CD14-positive monocyte (primary cell): Measurements from ENCODE around the gene COL27A1. TPM values are rescaled to one million over a fixed set of nuclear protein-coding genes. Genes with fewer than 3 reads are reported as not detected.

Experiments
- DNase-seq, 3 donors: peaks; one replicate each; pipeline ENCODE4 v3.0.0-alpha.2; 2011 to 2022
- H2AFZ ChIP-seq: 2 replicates; pipeline ENCODE4 v1.6.0; 2012; ENCODE audit warnings: mild to moderate bottlenecking, low read depth, low read length, inconsistent platforms; ENCODE audit not compliant: insufficient read depth, poor library complexity, severe bottlenecking
- H3K27ac ChIP-seq, 2 donors: 1 replicate in 1 of 2; 2 replicates in 1 of 2; pipeline ENCODE4 v1.5.1; 2012 to 2013; ENCODE audit warnings: low read length in 2 of 2, control low read depth in 1 of 2, inconsistent platforms in 1 of 2, low read depth in 1 of 2, mild to moderate bottlenecking in 1 of 2
- H3K27me3 ChIP-seq, 2 donors: one replicate each; pipeline versions ENCODE4 v1.6.0 to v1.6.1; 2011 to 2013; ENCODE audit warnings: low read length in 2 of 2; ENCODE audit not compliant: control insufficient read depth in 2 of 2, insufficient read depth in 2 of 2
- H3K36me3 ChIP-seq, 2 donors: replicated peaks in 1 of 2; 1 replicate in 1 of 2; 2 replicates in 1 of 2; pipeline versions ENCODE4 v1.5.1 to v1.6.1; 2012 to 2013; ENCODE audit warnings: low read length in 2 of 2, control low read depth in 1 of 2, inconsistent platforms in 1 of 2, mild to moderate bottlenecking in 1 of 2; ENCODE audit not compliant: insufficient read depth in 2 of 2, control insufficient read depth in 1 of 2
- H3K4me1 ChIP-seq, 2 donors: 1 replicate in 1 of 2; 2 replicates in 1 of 2; pipeline versions ENCODE4 v1.5.1 to v1.6.1; 2012 to 2013; ENCODE audit warnings: low read length in 2 of 2, control low read depth in 1 of 2, inconsistent platforms in 1 of 2, mild to moderate bottlenecking in 1 of 2, moderate library complexity in 1 of 2; ENCODE audit not compliant: insufficient read depth in 2 of 2, control insufficient read depth in 1 of 2
- H3K4me2 ChIP-seq: replicated peaks from 2 replicates; pipeline ENCODE3; 2012; ENCODE audit warnings: low read length, moderate library complexity, mild to moderate bottlenecking; ENCODE audit not compliant: poor library complexity, severe bottlenecking; ENCODE audit errors: extremely low read depth
- H3K4me3 ChIP-seq, 3 experiments: fragments of 200-600 bp in 1 of 3; sonication (generic) in 1 of 3; replicated peaks in 1 of 3; 1 replicate in 2 of 3; 2 replicates in 1 of 3; pipeline ENCODE4 v1.5.1; 2011 to 2013; ENCODE audit warnings: low read length in 3 of 3, mild to moderate bottlenecking in 3 of 3, control low read depth in 2 of 3, low read depth in 2 of 3, inconsistent platforms in 1 of 3, moderate library complexity in 1 of 3
- H3K79me2 ChIP-seq: 2 replicates; pipeline ENCODE4 v1.6.0; 2012; ENCODE audit warnings: mild to moderate bottlenecking, control low read depth, inconsistent platforms, low read length, moderate library complexity; ENCODE audit not compliant: insufficient read depth
- H3K9ac ChIP-seq: 2 replicates; pipeline ENCODE4 v1.6.0; 2017; ENCODE audit warnings: low read length, mild to moderate bottlenecking; ENCODE audit not compliant: insufficient read depth, poor library complexity, severe bottlenecking
- H3K9me3 ChIP-seq, 2 donors: replicated peaks in 1 of 2; 1 replicate in 1 of 2; 2 replicates in 1 of 2; pipeline versions ENCODE4 v1.5.1 to v1.6.1; 2012 to 2013; ENCODE audit warnings: low read length in 2 of 2, control low read depth in 1 of 2; ENCODE audit not compliant: control insufficient read depth in 1 of 2, insufficient read depth in 1 of 2
- H4K20me1 ChIP-seq: 2 replicates; pipeline ENCODE4 v1.6.0; 2012; ENCODE audit warnings: mild to moderate bottlenecking, low read length, control low read depth, moderate library complexity; ENCODE audit not compliant: insufficient read depth
- H3K27ac Mint-ChIP-seq, 7 donors: one replicate each; pipeline ENCODE4 v1.8.0; 2020; ENCODE audit warnings: mild to moderate bottlenecking in 7 of 7, mixed read lengths in 7 of 7, moderate library complexity in 6 of 7, inconsistent platforms in 2 of 7
- H3K27me3 Mint-ChIP-seq, 3 donors: one replicate each; pipeline ENCODE4 v1.8.0; 2021 to 2022; ENCODE audit warnings: low read depth in 3 of 3, mild to moderate bottlenecking in 3 of 3, mixed read lengths in 3 of 3, moderate library complexity in 3 of 3, inconsistent platforms in 1 of 3
- H3K36me3 Mint-ChIP-seq, 2 donors: one replicate each; pipeline ENCODE4 v1.8.0; 2020; ENCODE audit warnings: mixed read lengths in 2 of 2, inconsistent platforms in 1 of 2, mild to moderate bottlenecking in 1 of 2
- H3K4me1 Mint-ChIP-seq: one replicate; pipeline ENCODE4 v1.8.0; 2020; ENCODE audit warnings: mild to moderate bottlenecking, mixed read lengths
- H3K4me3 Mint-ChIP-seq, 2 donors: one replicate each; pipeline ENCODE4 v1.8.0; 2020; ENCODE audit warnings: mild to moderate bottlenecking in 2 of 2, mixed read lengths in 2 of 2, moderate library complexity in 1 of 2
- H3K9me3 Mint-ChIP-seq, 7 donors: one replicate each; pipeline ENCODE4 v1.8.0; 2020 to 2022; ENCODE audit warnings: mixed read lengths in 7 of 7, mild to moderate bottlenecking in 6 of 7, moderate library complexity in 6 of 7, inconsistent platforms in 2 of 7
- WGBS: methylation state at CpG from one replicate; pipeline ENCODE4 v1.1.5; 2013; ENCODE audit warnings: missing lambda C conversion rate; ENCODE audit not compliant: insufficient coverage; 5-methylcytosine and 5-hydroxymethylcytosine counted together
- intact Hi-C, 2 donors: fragments of 100-400 bp; cut with micrococcal nuclease; formaldehyde crosslinking; loops; one replicate each; pipeline versions ENCODE4 v1.15.0 to v1.15.1; 2023
- polyA plus RNA-seq, 3 donors: library from polyadenylated mRNA; depleted of rRNA in 1 of 3; unstranded in 2 of 3; stranded (reverse) in 1 of 3; fragments of 300-500 nt in 2 of 3; fragments of >200 nt in 1 of 3; fragmentation: Illumina TruSeq in 2 of 3; gene quantifications; 1 replicate in 2 of 3; 2 replicates in 1 of 3; pipeline ENCODE4 v1.2.3, GENCODE V29; 2012 to 2021
- TF ChIP-seq, protein P1 (sequence below): fragments of 200-600 bp; IDR thresholded peaks from one replicate; pipeline ENCODE4 v1.8.0; 2022; ENCODE audit warnings: antibody characterized with exemption, mild to moderate bottlenecking

The COL27A1 gene
- polyA plus RNA-seq, 3 donors: 0.03 TPM; not detected in 2

DNA sequence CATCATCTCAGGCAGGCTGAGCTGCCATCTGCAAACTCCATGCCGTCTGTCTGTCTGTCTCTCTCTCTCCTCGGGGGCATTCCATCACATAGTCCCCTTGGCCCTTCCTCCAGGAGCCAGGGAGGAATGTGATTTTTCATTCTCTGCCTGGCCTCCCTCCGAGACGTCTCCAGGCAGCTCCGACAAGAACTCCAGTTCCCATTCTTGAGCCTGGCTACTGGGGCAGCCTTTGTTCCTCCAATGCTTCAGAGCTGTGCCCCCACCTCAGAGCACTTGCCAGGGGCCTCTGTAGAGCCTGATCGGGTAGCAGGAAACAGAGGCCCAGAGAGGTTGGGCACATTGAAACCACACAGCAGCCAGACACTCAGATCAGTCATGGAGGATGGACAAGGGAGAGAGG is 74.0 kb downstream of the COL27A1 start:
- no peak for DNase-seq
- Mint-ChIP-seq H3K36me3 (no peaks in the 10 kb centered on the region), H3K4me3 (no peak overlapping the region), H3K4me1 (no peaks in the 10 kb centered on the region), H3K9me3 (no peaks in the 10 kb centered on the region), H3K27ac (no peak overlapping the region), H3K27me3 (peaks cover 0 to 10% (median 3%) of the 10 kb centered on the region in 3 donors)
- Histone ChIP-seq H3K4me3 (no peak overlapping the region), H3K4me2 (no peak overlapping the region), H3K27ac (no peak overlapping the region), H4K20me1 (no peaks in the 10 kb centered on the region), H3K9me3 (no peaks in the 10 kb centered on the region), H3K27me3 (no peaks in the 10 kb centered on the region), H3K4me1 (no peaks in the 10 kb centered on the region), H3K9ac (no peak overlapping the region), H3K36me3 (no peaks in the 10 kb centered on the region), H2AFZ (no peak overlapping the region), H3K79me2 (no peaks in the 10 kb centered on the region)
- intact Hi-C loops: no loop called here
- TF ChIP-seq, protein P1, sequence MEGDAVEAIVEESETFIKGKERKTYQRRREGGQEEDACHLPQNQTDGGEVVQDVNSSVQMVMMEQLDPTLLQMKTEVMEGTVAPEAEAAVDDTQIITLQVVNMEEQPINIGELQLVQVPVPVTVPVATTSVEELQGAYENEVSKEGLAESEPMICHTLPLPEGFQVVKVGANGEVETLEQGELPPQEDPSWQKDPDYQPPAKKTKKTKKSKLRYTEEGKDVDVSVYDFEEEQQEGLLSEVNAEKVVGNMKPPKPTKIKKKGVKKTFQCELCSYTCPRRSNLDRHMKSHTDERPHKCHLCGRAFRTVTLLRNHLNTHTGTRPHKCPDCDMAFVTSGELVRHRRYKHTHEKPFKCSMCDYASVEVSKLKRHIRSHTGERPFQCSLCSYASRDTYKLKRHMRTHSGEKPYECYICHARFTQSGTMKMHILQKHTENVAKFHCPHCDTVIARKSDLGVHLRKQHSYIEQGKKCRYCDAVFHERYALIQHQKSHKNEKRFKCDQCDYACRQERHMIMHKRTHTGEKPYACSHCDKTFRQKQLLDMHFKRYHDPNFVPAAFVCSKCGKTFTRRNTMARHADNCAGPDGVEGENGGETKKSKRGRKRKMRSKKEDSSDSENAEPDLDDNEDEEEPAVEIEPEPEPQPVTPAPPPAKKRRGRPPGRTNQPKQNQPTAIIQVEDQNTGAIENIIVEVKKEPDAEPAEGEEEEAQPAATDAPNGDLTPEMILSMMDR: no peak
- WGBS: 100% methylated on average over 4 of the region's 6 CpGs

DNA sequence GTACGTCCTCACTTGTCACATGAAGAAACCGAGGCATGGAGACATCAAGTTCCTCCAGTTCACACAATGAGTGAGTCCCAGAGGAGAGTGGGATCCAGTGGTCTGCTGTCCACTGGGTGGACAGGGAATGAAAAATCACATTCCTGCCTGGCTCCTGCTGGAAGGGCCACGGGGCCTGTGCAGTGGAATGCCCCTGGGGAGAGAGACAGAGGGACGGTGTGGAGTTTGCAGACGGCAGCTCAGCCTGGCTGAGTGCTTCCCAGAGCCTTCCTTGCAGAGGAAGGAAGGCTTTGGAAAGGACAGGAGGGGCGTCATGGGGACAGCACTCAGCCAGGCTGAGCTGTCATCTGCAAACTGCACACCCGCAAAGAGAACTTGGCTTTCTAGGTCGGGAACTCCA is 74.7 kb downstream of the COL27A1 start:
- Histone ChIP-seq H3K36me3 (no peaks in the 10 kb centered on the region), H3K79me2 (no peaks in the 10 kb centered on the region), H4K20me1 (no peaks in the 10 kb centered on the region), H3K4me3 (no peak overlapping the region), H3K4me1 (no peaks in the 10 kb centered on the region), H3K4me2 (no peak overlapping the region), H2AFZ (no peak overlapping the region), H3K27me3 (no peaks in the 10 kb centered on the region), H3K9ac (no peak overlapping the region), H3K27ac (no peak overlapping the region), H3K9me3 (no peaks in the 10 kb centered on the region)
- intact Hi-C loops: no loop called here
- H3K9me3 Mint-ChIP-seq: no peaks in the 10 kb centered on the region
- no peak for DNase-seq
- no peak overlapping the region for H3K4me3 Mint-ChIP-seq
- H3K27me3 Mint-ChIP-seq: peaks cover 0 to 10% (median 3%) of the 10 kb centered on the region in 3 donors
- peaks cover 2% of the 10 kb centered on the region for H3K4me1 Mint-ChIP-seq
- TF ChIP-seq, protein P1: no peak
- 91% methylated on average over 8 of the region's 8 CpGs for WGBS
- H3K27ac Mint-ChIP-seq: peak overlapping the region in 1 of 7 donors; percentile 17
- H3K36me3 Mint-ChIP-seq: no peaks in the 10 kb centered on the region
